GM19467 (cell line): ENCODE measurements around the gene SOCS3.

ENCODE experiments used
- ATAC-seq: cut with Tn5 transposase; IDR thresholded peaks from one replicate; pipeline ENCODE4 v1.9.1; 2021; ENCODE audit warnings: mild to moderate bottlenecking, moderate library complexity; ENCODE audit not compliant: unreplicated experiment

Gene SOCS3

GRCh38 chr17:78353834-78354233, 6.0 kb downstream of the SOCS3 start:
- no peak for ATAC-seq

GRCh38 chr17:78351449-78352006, 8.3 kb downstream of the SOCS3 start:
- no peak for ATAC-seq

GRCh38 chr17:78349891-78350642, 9.8 kb downstream of the SOCS3 start:
- no peak for ATAC-seq

DNA sequence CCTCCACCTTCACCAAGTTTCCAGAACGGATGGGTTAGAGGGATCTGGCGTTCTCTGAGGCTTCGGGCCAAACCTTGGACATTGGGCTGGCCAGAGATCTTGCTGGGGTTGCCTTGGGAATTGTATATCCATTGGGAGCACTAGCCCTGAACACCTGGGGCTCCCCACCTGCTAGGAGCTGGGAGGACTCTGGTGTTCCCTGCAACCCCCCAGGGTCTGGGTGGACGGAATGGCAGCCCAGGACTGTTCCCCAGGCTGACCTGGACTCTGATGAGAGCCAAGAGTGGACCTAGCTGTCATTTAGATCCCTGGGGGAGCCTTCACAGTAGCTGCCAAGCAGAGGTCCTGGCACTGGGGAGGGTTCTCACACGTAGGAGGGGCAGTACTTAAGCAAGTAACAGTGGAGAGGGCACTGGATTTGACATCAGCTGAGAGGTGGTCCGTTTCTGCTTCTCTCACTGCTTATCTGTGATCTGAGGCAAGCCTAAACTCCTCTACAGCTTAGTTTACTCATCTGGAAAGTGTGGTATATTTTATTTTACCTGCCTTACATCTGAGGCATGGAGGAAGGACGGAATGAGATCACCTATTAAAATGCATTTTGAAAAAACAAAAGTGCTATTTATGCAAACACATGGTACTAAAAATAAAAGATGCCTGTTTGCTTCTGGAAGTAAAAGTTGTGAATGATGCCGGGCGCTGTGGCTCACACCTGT, 11.7 kb downstream of the SOCS3 start:
- no peak for ATAC-seq

DNA sequence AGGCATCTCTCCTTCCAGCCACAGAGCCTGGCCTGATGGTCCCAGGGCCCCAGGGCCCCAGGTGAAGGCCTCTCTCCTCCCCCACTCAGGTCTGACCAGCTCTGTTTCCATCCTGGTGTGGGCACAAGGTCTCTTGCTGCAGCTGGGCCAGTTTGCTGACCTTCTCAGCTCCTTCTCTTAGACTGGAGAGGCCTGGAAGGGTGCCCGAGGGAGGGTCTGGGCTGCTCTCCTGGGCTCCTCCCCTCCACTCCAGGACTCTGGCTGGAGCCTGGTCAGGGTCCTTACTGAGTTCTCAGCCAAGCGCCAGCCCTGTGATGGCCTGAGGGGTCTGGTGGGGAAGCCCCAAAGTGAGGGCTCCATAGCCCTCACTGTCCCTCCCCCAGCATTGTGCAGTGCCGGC, 12.4 kb downstream of the SOCS3 start:
- no peak for ATAC-seq

DNA sequence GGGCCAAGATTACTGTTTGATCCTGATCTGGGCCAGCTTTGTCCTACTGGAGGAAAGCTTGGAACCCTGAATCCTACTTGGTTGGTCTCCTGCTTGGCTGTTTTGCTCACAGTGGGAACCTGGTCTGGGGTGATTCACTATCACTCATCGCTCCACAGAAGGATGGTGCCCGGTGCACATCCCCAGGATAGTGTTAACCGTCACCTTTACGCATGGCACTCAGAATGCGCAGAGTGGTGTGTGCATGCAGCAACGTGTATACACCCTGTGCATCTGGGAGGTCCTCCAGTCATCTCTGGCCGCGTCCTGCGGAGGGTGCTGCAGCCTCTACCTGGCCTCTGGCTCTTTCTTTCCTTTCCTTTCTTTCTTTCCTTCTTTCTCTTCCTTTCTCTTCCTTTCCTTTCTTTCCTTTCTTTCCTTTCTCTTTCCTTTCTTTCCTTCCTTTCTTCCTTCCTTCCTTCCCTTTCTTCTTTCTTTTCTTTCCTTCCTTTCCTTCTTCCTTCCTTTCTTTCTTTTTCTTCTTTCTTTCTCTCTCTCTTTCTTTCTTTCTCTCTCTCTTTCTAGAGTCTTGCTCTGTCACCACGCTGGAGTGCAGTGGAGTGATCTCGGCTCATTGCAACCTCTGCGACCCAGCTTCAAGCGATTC, 13.1 kb downstream of the SOCS3 start:
- ATAC-seq: no peak

DNA sequence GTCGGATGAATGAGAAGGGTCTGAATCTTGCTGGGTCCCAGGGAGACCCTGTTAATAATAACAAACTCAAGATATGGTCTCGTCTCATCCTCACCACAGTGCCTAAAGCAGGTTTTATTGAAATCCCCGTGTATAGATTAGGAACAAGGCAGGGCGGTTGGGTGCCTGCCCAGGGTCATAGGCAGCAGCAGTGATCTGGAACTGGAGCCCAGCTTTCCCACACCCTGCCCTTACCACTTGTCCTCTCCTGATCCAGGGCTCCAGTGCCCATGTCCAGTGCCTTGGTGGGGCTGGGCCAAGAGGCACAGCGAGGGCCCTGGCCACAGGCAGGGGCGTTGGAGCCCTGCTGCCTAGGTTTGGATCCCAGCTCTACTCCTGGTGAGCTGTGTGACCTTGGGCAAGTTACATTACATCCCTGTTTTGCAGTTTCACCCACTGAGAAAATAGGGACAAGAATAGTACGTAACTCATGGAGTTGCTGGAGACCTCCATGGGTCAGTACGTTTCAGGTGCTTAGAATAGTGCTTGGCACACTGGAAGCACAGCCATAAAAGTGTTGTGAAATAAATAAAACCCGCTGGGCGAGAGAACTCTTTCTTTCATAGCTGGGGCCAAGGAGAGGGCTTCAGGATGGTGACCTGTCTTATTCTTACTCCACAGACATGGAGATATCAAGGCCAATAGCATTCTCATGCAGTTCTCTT, 13.9 kb downstream of the SOCS3 start:
- ATAC-seq: no peak

DNA sequence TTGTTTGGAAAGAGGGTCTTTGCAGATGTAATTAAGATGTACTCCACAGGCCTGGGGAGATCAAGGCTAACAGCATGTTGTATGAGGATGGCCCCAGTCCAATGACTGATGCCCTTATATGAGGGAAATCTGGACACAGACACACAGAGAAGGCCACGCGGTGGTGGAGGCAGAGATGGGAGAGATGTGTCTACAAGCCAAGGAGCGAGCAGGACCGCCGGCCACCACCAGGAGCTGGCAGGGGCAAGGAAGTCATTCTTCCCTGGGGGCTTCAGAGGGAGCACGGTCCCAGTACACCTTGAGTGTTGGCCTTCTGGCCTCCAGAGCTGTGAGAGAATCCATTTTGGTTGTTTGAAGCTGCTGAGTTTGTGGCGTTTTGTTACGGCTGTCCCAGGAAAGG, 14.7 kb downstream of the SOCS3 start:
- ATAC-seq: no peak

- ATAC-seq: no peak
These were observed 15.2 kb downstream of the SOCS3 start for GRCh38 chr17:78344666-78345065.

GRCh38 chr17:78343543-78344201, 16.2 kb downstream of the SOCS3 start:
- no peak for ATAC-seq

DNA sequence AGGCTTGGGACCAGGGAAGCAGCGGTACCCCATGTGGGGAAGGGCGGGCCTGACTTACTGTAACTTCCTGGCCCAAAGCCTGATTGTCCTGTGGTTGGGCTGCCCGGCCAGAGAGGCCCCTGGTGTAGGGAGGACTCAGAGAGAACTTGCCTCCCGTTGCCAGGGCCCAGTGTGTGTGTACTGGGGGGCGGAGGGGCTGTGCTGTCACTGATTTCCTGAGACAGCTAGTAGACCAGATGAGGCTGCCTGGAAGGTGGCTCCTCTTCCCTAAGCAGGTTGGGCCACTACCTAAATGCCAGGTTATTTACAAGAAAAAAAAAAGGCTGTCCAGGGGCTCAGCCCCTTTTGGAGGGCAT, 16.7 kb downstream of the SOCS3 start:
- ATAC-seq: no peak

- no peak for ATAC-seq
These were observed 17.3 kb downstream of the SOCS3 start for GRCh38 chr17:78342449-78343186.

- no peak for ATAC-seq
These were observed 18.1 kb downstream of the SOCS3 start for GRCh38 chr17:78341559-78342448.

DNA sequence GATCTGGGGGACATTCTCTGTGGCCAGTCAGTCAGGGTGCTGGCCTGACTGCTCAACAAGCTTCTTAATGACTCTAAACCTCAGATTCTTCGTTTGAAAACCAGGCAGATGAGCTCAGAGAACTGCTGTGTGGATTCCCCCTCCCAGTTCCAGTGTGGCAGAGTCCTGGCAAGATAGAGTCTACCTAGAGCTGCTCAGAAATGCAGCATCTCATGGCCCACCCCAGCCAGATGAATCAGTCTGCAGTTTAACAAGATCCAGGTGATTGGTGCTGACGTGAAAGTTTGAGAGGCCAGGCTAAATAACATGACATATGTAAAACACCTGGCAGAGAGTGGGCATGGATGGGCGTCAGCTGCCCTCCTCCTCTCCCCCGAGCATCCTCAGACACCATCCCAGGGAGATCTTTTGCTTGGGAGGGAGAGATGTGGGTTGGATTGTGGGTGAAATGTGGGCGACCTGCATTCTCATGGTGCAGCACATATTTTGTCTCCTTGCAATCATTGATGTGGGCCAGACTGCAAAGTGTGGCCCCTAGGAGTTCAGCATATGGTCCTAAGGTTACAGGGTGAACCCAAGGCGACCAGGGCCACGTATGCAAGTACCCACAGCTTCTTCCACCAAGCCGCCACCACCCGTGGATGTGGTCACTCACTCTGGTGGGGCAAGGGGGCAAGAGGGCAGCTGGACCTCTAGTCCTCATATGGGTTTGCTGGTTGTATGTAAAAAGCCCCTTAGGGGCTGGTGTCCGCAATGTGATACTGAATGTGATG, 19.5 kb downstream of the SOCS3 start:
- ATAC-seq: no peak

- ATAC-seq: no peak
These were observed 21.2 kb downstream of the SOCS3 start for GRCh38 chr17:78338486-78339259.

DNA sequence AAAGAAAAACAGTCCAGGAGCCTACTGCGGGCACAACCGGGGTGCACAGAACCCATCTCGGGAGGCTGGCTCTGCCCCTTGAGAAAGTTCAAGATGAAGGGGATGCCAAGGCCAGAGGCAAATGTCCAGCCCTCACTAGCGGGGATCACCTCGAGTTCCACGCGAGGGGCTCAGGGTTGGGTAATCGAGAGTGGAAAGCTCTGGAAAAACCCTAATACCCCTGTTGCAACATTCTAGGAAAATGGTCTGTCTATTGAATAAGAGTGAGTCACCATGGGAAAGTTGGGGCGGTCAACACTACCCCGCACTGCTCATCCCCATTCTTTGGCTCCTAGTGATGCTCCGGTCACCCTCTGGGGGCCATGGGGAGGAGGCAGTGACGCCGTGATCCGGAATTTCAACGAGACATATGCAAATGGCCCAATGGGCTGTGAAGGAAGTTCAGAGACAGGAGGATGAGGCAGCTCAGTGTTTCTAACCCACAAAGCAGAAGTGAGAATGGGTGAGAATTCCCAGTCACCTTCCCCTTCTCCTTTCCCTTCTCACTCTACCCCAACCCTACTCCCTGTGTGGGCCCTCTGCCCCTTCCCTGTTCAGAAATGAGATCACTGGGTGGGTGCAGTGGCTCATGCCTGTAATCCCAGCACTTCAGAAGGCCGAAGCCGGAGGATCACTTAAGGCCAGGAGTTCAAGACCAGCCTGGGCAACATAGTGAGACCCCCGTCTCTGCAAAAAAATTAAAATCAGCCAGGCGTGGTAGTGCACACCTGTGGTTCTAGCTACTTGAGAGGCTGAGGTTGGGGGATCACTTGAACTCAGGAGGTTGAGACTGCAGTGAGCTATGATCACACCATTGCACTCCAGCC, 22.4 kb downstream of the SOCS3 start:
- no peak for ATAC-seq

GRCh38 chr17:78335209-78335608, 24.7 kb downstream of the SOCS3 start:
- no peak for ATAC-seq
